ENCODE measurements around the gene UTP18. TPM values are rescaled to one million over a fixed set of nuclear protein-coding genes. Genes with fewer than 3 reads are reported as not detected.

UTP18 gene
- total RNA-seq, 1 donor = 41.8 TPM

DNA sequence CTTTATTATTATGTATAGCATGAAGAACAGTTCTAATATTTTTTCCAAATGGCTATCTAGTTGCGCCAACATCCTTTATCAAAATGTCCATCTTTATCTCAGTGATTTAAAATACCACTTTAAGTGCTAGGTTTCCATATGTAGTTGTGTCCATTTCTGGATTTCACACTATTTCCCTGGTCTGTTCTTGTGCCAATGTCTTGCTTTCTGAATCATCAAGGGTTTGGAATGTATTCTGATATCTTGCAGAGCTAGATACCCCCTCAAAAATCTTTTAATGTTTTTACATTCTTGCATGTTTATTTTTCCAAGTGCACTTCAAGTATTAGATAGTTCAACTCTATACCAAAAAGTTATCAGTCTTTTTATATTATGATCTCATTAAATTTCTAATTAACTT lies 14.8 kb upstream of the UTP18 start:
- TF ChIP-seq, protein P1, sequence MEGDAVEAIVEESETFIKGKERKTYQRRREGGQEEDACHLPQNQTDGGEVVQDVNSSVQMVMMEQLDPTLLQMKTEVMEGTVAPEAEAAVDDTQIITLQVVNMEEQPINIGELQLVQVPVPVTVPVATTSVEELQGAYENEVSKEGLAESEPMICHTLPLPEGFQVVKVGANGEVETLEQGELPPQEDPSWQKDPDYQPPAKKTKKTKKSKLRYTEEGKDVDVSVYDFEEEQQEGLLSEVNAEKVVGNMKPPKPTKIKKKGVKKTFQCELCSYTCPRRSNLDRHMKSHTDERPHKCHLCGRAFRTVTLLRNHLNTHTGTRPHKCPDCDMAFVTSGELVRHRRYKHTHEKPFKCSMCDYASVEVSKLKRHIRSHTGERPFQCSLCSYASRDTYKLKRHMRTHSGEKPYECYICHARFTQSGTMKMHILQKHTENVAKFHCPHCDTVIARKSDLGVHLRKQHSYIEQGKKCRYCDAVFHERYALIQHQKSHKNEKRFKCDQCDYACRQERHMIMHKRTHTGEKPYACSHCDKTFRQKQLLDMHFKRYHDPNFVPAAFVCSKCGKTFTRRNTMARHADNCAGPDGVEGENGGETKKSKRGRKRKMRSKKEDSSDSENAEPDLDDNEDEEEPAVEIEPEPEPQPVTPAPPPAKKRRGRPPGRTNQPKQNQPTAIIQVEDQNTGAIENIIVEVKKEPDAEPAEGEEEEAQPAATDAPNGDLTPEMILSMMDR (IDR thresholded peaks at IDR 0.05; ENCODE audit: insufficient read depth, low read length) = no peak
- DNase-seq (ENCODE audit: low read depth) = peak; percentile 37
- no peak overlapping the region for H3K4me3 ChIP-seq (ENCODE audit: low read depth, low read length)

DNA sequence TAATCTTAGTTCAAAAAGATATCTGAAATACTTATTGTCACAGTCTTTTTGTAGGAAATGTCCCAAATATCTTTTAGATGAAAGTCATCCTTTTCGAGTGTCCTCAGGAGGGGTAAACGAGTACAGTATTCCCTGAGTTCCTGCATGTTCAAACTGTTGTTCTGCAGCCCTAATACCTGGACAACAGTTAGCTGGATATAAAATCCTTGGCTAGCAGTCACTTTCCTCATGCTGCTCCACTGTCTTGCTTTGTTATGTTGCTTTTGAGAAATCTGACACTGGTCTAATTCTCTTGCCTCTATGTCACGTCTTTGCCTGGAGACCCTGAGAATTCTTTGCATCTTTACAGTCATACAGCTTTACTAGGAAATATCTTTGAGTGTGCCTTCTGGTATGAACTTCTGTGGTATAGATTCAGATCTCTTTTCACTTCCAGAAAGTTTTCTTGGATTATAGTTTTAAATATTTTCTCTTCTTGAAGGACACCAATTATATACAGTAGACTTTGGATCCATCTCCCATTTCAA lies 10.0 kb upstream of the UTP18 start:
- no peak for DNase-seq (ENCODE audit: low read depth)
- H3K4me3 ChIP-seq (ENCODE audit: low read depth, low read length) = no peak overlapping the region
- TF ChIP-seq, protein P1 (IDR thresholded peaks at IDR 0.05; ENCODE audit: insufficient read depth, low read length) = no peak

DNA sequence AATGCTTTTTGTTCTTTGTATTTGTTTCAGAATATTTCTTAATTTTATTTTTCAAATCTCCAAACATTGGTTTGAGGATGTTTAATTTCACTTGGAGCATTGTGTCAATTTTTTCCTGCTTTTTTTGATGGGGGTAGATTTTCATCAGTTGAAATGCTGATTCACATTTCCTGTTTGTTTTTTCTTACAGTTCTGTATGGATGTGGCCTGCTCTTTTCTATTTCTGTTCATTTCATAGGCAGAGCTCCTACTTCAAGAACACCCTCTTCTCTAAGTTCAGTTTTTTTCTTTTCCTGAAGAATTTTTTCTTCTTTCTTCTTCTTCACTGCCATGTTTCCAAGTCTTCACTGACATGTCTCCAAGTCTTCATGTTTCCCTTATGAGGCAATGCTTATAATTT lies 9.3 kb upstream of the UTP18 start:
- H3K4me3 ChIP-seq (ENCODE audit: low read depth, low read length) = no peak overlapping the region
- TF ChIP-seq, protein P1 (IDR thresholded peaks at IDR 0.05; ENCODE audit: insufficient read depth, low read length) = no peak
- DNase-seq (ENCODE audit: low read depth) = no peak

DNA sequence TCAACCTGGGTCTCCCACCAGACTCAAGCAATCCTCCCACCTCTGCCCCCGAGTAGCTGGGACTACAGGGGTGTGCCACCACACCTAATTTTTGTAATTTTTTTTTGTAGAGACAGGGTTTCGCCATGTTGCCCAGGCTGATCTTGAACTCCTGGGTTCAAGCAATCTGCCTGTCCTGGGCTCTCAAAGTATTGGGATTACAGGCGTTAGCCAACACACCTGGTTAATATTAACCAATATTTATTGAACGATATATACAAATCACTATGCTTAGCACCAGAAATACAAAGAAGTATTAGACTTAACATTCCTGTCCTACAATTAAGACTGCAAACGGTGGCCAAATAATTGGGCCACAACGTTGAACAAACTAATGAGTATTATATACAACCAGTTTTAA lies 4.7 kb upstream of the UTP18 start:
- no peak for DNase-seq (ENCODE audit: low read depth)
- H3K4me3 ChIP-seq (ENCODE audit: low read depth, low read length) = no peak overlapping the region
- TF ChIP-seq, protein P1 (IDR thresholded peaks at IDR 0.05; ENCODE audit: insufficient read depth, low read length) = no peak

DNA sequence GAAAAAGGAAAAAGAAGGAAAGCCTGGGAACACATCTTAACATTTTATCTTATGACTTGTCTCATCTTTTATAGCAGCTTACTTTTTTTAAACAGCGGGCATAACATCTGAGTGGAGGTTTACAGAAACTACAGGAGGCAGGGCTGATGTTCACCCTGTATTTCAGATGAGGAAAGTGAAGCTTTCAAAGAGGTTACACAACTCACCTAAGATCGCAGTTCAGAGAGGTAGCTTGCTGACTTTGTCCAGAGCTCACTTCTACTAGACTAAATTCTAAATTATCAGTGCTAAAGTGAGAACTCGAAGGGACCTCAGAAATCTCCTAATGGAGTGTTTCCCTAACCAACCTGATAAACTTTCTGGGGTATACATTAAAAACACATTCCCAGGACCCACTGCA lies 4.2 kb upstream of the UTP18 start:
- TF ChIP-seq, protein P1 (IDR thresholded peaks at IDR 0.05; ENCODE audit: insufficient read depth, low read length) = no peak
- no peak for DNase-seq (ENCODE audit: low read depth)
- no peak overlapping the region for H3K4me3 ChIP-seq (ENCODE audit: low read depth, low read length)

DNA sequence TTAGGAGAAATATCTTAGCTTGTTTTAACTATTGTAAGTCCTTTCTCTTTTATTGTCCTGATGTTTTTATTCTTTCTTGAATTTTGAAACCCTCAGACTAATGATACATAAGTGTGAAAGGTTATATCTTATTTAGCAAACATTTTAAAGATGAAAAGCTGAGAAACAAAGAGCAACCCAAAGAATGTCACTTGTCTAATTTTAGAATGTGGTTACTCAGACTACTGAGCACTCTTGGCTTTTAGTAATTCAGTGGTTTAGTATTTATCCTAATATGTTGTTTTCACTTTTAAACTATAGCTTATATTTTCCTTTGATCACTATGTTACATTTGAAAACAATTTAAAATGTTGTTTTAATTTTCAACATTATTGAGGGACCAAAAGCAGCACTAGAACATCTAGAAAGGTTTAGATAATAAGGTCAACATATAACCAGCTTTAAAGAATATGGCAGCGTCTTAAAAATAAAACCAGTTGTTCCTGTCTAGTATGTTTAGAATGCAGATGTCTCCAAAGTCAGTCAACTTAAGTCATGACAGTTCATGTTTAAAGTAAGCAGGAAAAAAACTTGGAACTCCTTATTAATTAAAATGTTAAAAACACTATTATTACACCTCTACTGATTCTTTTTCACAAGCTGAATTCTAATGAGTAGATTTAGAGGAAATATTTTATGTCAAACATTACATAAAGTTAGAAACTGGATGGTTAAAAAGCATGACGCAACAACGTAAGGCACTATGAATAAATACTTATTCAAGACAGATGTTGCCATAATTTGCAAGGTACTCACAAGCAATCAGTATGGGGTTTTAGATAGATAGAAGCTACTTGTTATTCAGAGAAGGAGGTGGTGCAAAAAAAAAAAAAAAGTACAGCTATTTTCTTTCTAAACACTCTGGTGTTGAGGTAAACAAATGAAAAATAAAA lies 2.9 kb upstream of the UTP18 start:
- TF ChIP-seq, protein P1 (IDR thresholded peaks at IDR 0.05; ENCODE audit: insufficient read depth, low read length) = no peak
- peak overlapping the region; percentile 23 for H3K4me3 ChIP-seq (ENCODE audit: low read depth, low read length)
- no peak for DNase-seq (ENCODE audit: low read depth)

All from fibroblast of the aortic adventitia (primary cell).